Gastroesophageal sphincter (tissue), 4 donors: ENCODE measurements around the gene ZGLP1. TPM values are rescaled to one million over a fixed set of nuclear protein-coding genes. Genes with fewer than 3 reads are reported as not detected.

Experiments
- ATAC-seq: fragments of 150-250 bp; one replicate; pipeline ENCODE4 v1.9.1; 2016; ENCODE audit warnings: mild to moderate bottlenecking, moderate library complexity
- H3K27ac ChIP-seq, 4 donors: fragments of 200-600 bp; sonication (generic) in 3 of 4; 1 replicate in 3 of 4; 2 replicates in 1 of 4; pipeline ENCODE4 v1.5.1; 2016 to 2019
- H3K27me3 ChIP-seq: fragments of 200-600 bp; sonication (generic); one replicate; pipeline ENCODE4 v1.5.1; 2019
- H3K36me3 ChIP-seq, 2 donors: fragments of 200-600 bp; sonication (generic); one replicate each; pipeline ENCODE4 v1.5.1; 2019; ENCODE audit warnings: control low read depth in 1 of 2
- H3K4me1 ChIP-seq, 3 donors: fragments of 200-600 bp; sonication (generic); 1 replicate in 2 of 3; 2 replicates in 1 of 3; pipeline ENCODE4 v1.5.1; 2016 to 2019; ENCODE audit warnings: control low read depth in 2 of 3
- H3K4me3 ChIP-seq, 2 donors: fragments of 200-600 bp; sonication (generic); one replicate each; pipeline ENCODE4 v1.5.1; 2019; ENCODE audit warnings: mild to moderate bottlenecking in 1 of 2, moderate library complexity in 1 of 2
- H3K9me3 ChIP-seq, 3 donors: fragments of 200-600 bp; sonication (generic); one replicate each; pipeline ENCODE4 v1.5.1; 2017 to 2019; ENCODE audit warnings: control low read depth in 2 of 3
- CTCF ChIP-seq, 4 experiments: fragments of 200-600 bp in 2 of 4; fragments of 450-650 bp in 2 of 4; sonication (generic) in 1 of 4; IDR thresholded peaks; one replicate each; pipeline ENCODE4 v1.5.1; 2017 to 2019; ENCODE audit warnings: antibody characterized with exemption in 4 of 4, mild to moderate bottlenecking in 2 of 4, moderate library complexity in 2 of 4
- EP300 ChIP-seq: sonication (generic); formaldehyde crosslinking; IDR thresholded peaks from one replicate; pipeline ENCODE4 v1.6.1; 2017; ENCODE audit warnings: antibody characterized with exemption, mild to moderate bottlenecking
- POLR2A ChIP-seq, 2 donors: fragments of 450-650 bp; IDR thresholded peaks; one replicate each; pipeline ENCODE4 v1.6.1; 2017; ENCODE audit warnings: antibody characterized with exemption in 2 of 2, mild to moderate bottlenecking in 2 of 2, moderate library complexity in 1 of 2
- POLR2AphosphoS5 ChIP-seq: sonication (generic); formaldehyde crosslinking; IDR thresholded peaks from one replicate; pipeline ENCODE4 v1.6.1; 2017; ENCODE audit warnings: antibody characterized with exemption
- WGBS, 2 donors: methylation state at CpG; one replicate each; pipeline ENCODE4 v1.1.5; 2018; ENCODE audit warnings: low coverage in 1 of 2; 5-methylcytosine and 5-hydroxymethylcytosine counted together
- total RNA-seq, 4 donors: library from RNA; depleted of rRNA; stranded (reverse); fragments of >200 nt; gene quantifications; one replicate each; pipeline ENCODE4 v1.1.0, GENCODE V29; 2016

ZGLP1 gene
- total RNA-seq, 4 donors from 2014 or later = 0.81 to 2.5 (median 1.1) TPM; not detected in 1

- H3K4me3 ChIP-seq = peak overlapping the region in 1 of 2 donors; percentile 90
- peak overlapping the region in 3 of 4 donors; percentile 55 to 76 (median 73) for H3K27ac ChIP-seq
- H3K27me3 ChIP-seq = no peaks in the 10 kb centered on the region
- H3K9me3 ChIP-seq = no peaks in the 10 kb centered on the region
- 33 to 86% methylated on average over 2 to 4 of the region's 19 CpGs for WGBS, 2 donors
- H3K36me3 ChIP-seq = peaks cover 0 to 51% of the 10 kb centered on the region in 2 donors
- peaks cover 0 to 21% (median 8%) of the 10 kb centered on the region in 3 donors for H3K4me1 ChIP-seq
- TF ChIP-seq EP300 (no peak), POLR2AphosphoS5 (no peak), CTCF (IDR thresholded peaks at IDR 0.05) (no peak), POLR2A (IDR thresholded peaks at IDR 0.05) (no peak)
- ATAC-seq = no peak
Measured at GRCh38 chr19:10316229-10317044, 6.8 kb upstream of the ZGLP1 start.

GRCh38 chr19:10315335-10316214 lies 6.0 kb upstream of the ZGLP1 start, which contains the start of gene FDX2:
FDX2 (minus strand) TSS chr19:10316015; CDS start chr19:10315996, 19 bp downstream.
- Histone ChIP-seq H3K4me3 (peak within 1 kb of the TSS; percentile 84 to 90), H3K27ac (peak within 1 kb of the TSS in 3 of 4 donors; percentile 55 to 76 (median 73)), H3K36me3 (peaks cover 0 to 49% of the 10 kb centered on the region in 2 donors), H3K9me3 (no peaks in the 10 kb centered on the region), H3K27me3 (no peaks in the 10 kb centered on the region), H3K4me1 (peaks cover 0 to 21% (median 8%) of the 10 kb centered on the region in 3 donors)
- TF ChIP-seq EP300 = no peak
- TF ChIP-seq POLR2AphosphoS5 = peak; percentile 44
- TF ChIP-seq POLR2A (IDR thresholded peaks at IDR 0.05) = peak in 1 of 2 donors; percentile 29
- ATAC-seq = peak; percentile 90
- 0% methylated on average over 1 to 23 of the region's 55 CpGs for WGBS, 2 donors

GRCh38 chr19:10306327-10306726 lies 3.3 kb downstream of the ZGLP1 start:
- H3K36me3 ChIP-seq = peaks cover 0 to 21% of the 10 kb centered on the region in 2 donors
- ATAC-seq = no peak
- H3K4me1 ChIP-seq = no peaks in the 10 kb centered on the region
- no peak overlapping the region for H3K27ac ChIP-seq
- no peak overlapping the region for H3K4me3 ChIP-seq
- no peaks in the 10 kb centered on the region for H3K9me3 ChIP-seq
- TF ChIP-seq POLR2AphosphoS5 = no peak
- no peak for TF ChIP-seq EP300
- TF ChIP-seq POLR2A (IDR thresholded peaks at IDR 0.05) = no peak
- TF ChIP-seq CTCF (IDR thresholded peaks at IDR 0.05) = no peak
- no peaks in the 10 kb centered on the region for H3K27me3 ChIP-seq
- WGBS, 2 donors = 90 to 92% methylated on average over 2 to 5 of the region's 5 CpGs

GRCh38 chr19:10305139-10305806 lies 4.3 kb downstream of the ZGLP1 start:
- ATAC-seq = no peak
- H3K27ac ChIP-seq = no peak overlapping the region
- H3K9me3 ChIP-seq = no peaks in the 10 kb centered on the region
- H3K4me3 ChIP-seq = no peak overlapping the region
- peaks cover 6% of the 10 kb centered on the region for H3K27me3 ChIP-seq
- WGBS, 2 donors = 30% methylated on average over 3 of the region's 17 CpGs; no CpG with 5 or more reads in 1 of the 2 donors
- no peak for TF ChIP-seq EP300
- no peak for TF ChIP-seq CTCF (IDR thresholded peaks at IDR 0.05)
- TF ChIP-seq POLR2AphosphoS5 = no peak
- no peak for TF ChIP-seq POLR2A (IDR thresholded peaks at IDR 0.05)
- no peaks in the 10 kb centered on the region for H3K4me1 ChIP-seq
- peaks cover 0 to 12% of the 10 kb centered on the region in 2 donors for H3K36me3 ChIP-seq
